Vagina (tissue), 2 donors: ENCODE results near the gene SPATA9.

ENCODE experiments used
- CTCF ChIP-seq, 3 experiments: fragments of 450-650 bp in 2 of 3; fragments of 200-600 bp in 1 of 3; sonication (generic) in 1 of 3; IDR thresholded peaks; one replicate each; pipeline ENCODE4 v1.5.1; 2017 to 2019; ENCODE audit warnings: antibody characterized with exemption in 3 of 3, mild to moderate bottlenecking in 2 of 3, moderate library complexity in 2 of 3
- POLR2A ChIP-seq, 2 donors: fragments of 450-650 bp; IDR thresholded peaks; one replicate each; pipeline ENCODE4 v1.6.1; 2017; ENCODE audit warnings: antibody characterized with exemption in 2 of 2, mild to moderate bottlenecking in 2 of 2, moderate library complexity in 2 of 2
- POLR2AphosphoS5 ChIP-seq, 2 donors: sonication (generic); formaldehyde crosslinking; IDR thresholded peaks; one replicate each; pipeline ENCODE4 v1.9.0; 2017; ENCODE audit warnings: antibody characterized with exemption in 2 of 2, mild to moderate bottlenecking in 2 of 2, low read depth in 1 of 2; ENCODE audit not compliant: insufficient read depth in 1 of 2

GRCh38 chr5:95715799-95716461 lies 33.1 kb upstream of the SPATA9 start:
- no peak for TF ChIP-seq POLR2A (IDR thresholded peaks at IDR 0.05)
- no peak for TF ChIP-seq CTCF (IDR thresholded peaks at IDR 0.05)
- no peak for TF ChIP-seq POLR2AphosphoS5 (IDR thresholded peaks at IDR 0.05; ENCODE audit: insufficient read depth in 1 of 2, low read depth in 1 of 2)
